ENCODE measurements around the gene ZDHHC20. TPM values are rescaled to one million over a fixed set of nuclear protein-coding genes. Genes with fewer than 3 reads are reported as not detected.

ZDHHC20 gene
- total and polyA plus RNA-seq, 10 of the 15 experiments (the other 5 are each of a cell fraction or from before 2014, with no cell fraction given) = 8.6 to 57.8 (median 41.7) TPM

- in situ Hi-C loops (cut with MboI) (no loop called here), intact Hi-C loops (cut with micrococcal nuclease; ENCODE audit: unreplicated experiment) (no loop called here)
- no peak for DNase-seq (ENCODE audit: low read depth, low spot score)
- no peaks in the 10 kb centered on the region for H3K4me1 ChIP-seq (ENCODE audit: control insufficient read depth, insufficient read depth, low read length)
- H4K20me1 ChIP-seq (ENCODE audit: control insufficient read depth, insufficient read depth) = no peaks in the 10 kb centered on the region
- ATAC-seq = no peak
- H3K79me2 ChIP-seq (ENCODE audit: control insufficient read depth, insufficient read depth, low read length) = no peaks in the 10 kb centered on the region
- no peak overlapping the region for H3K4me2 ChIP-seq (ENCODE audit: control insufficient read depth, insufficient read depth)
- 35% methylated on average over 4 of the region's 4 CpGs for WGBS (ENCODE audit: insufficient coverage, insufficient replicate concordance, low lambda C conversion rate, missing lambda C conversion rate)
- no peaks in the 10 kb centered on the region for H3K9me3 ChIP-seq (replicated peaks; ENCODE audit: control insufficient read depth, insufficient read depth, low read length)
- H3K4me3 ChIP-seq = no peak overlapping the region
- H2AFZ ChIP-seq (ENCODE audit: control insufficient read depth, low read depth, low read length) = no peak overlapping the region
- SMC1A ChIA-PET (ENCODE audit: uncharacterized antibody, unreplicated experiment) = no interaction called here
- no TSS peak for BruUV-seq (replicated peaks)
- CTCF ChIA-PET = interaction anchor here (1.0 kb wide), 1 partner anchor 49 kb away, joined by 3 read pairs; no protein-coding TSS in a partner anchor
- no peaks in the 10 kb centered on the region for H3K36me3 ChIP-seq (ENCODE audit: control insufficient read depth in 2 of 2, insufficient read depth in 2 of 2, low read length in 1 of 2)
- H3K27me3 ChIP-seq (replicated peaks in 1 of 2; ENCODE audit: control insufficient read depth in 2 of 2, insufficient read depth in 2 of 2, low read length in 1 of 2) = no peaks in the 10 kb centered on the region
- no peak for TF ChIP-seq BMI1 (IDR thresholded peaks at IDR 0.05; ENCODE audit: borderline replicate concordance)
- TF ChIP-seq ETV6 (conservative IDR thresholded peaks at IDR 0.05 in 1 of 2, IDR thresholded peaks at IDR 0.05 in 1 of 2; ENCODE audit: borderline replicate concordance in 1 of 2, low read depth in 1 of 2) = no peak
- TF ChIP-seq PAX5 (IDR thresholded peaks at IDR 0.05; ENCODE audit: borderline replicate concordance, low read depth, low read length) = no peak
- no peak for TF ChIP-seq JUNB (IDR thresholded peaks at IDR 0.05)
- TF ChIP-seq NFIC (IDR thresholded peaks at IDR 0.05; ENCODE audit: low read depth, low read length) = no peak
- TF ChIP-seq RUNX3 (IDR thresholded peaks at IDR 0.05; ENCODE audit: low read length) = no peak
- TF ChIP-seq BHLHE40 (IDR thresholded peaks at IDR 0.05; ENCODE audit: borderline replicate concordance in 1 of 2, low read depth in 2 of 2, low read length in 1 of 2) = no peak
- no peak for TF ChIP-seq SREBF1 (IDR thresholded peaks at IDR 0.05; ENCODE audit: low read length)
- no peak for TF ChIP-seq CHD1 (IDR thresholded peaks at IDR 0.05; ENCODE audit: low read depth, low read length)
- no peak for TF ChIP-seq SPI1 (IDR thresholded peaks at IDR 0.05; ENCODE audit: borderline replicate concordance, insufficient read depth, low read depth, low read length)
- TF ChIP-seq TCF3 (IDR thresholded peaks at IDR 0.05; ENCODE audit: borderline replicate concordance, insufficient read depth, low read depth, low read length) = no peak
- TF ChIP-seq, protein P1, sequence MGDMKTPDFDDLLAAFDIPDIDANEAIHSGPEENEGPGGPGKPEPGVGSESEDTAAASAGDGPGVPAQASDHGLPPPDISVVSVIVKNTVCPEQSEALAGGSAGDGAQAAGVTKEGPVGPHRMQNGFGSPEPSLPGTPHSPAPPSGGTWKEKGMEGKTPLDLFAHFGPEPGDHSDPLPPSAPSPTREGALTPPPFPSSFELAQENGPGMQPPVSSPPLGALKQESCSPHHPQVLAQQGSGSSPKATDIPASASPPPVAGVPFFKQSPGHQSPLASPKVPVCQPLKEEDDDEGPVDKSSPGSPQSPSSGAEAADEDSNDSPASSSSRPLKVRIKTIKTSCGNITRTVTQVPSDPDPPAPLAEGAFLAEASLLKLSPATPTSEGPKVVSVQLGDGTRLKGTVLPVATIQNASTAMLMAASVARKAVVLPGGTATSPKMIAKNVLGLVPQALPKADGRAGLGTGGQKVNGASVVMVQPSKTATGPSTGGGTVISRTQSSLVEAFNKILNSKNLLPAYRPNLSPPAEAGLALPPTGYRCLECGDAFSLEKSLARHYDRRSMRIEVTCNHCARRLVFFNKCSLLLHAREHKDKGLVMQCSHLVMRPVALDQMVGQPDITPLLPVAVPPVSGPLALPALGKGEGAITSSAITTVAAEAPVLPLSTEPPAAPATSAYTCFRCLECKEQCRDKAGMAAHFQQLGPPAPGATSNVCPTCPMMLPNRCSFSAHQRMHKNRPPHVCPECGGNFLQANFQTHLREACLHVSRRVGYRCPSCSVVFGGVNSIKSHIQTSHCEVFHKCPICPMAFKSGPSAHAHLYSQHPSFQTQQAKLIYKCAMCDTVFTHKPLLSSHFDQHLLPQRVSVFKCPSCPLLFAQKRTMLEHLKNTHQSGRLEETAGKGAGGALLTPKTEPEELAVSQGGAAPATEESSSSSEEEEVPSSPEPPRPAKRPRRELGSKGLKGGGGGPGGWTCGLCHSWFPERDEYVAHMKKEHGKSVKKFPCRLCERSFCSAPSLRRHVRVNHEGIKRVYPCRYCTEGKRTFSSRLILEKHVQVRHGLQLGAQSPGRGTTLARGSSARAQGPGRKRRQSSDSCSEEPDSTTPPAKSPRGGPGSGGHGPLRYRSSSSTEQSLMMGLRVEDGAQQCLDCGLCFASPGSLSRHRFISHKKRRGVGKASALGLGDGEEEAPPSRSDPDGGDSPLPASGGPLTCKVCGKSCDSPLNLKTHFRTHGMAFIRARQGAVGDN (IDR thresholded peaks at IDR 0.05) = no peak
- RAD21 ChIA-PET (ENCODE audit: unreplicated experiment) = no interaction called here
- FAIRE-seq = no peak
- POLR2A ChIA-PET = no interaction called here
- no peak overlapping the region for H3K9ac ChIP-seq (ENCODE audit: control insufficient read depth, insufficient read depth, low read length)
- no peak overlapping the region for H3K27ac ChIP-seq (ENCODE audit: control insufficient read depth, insufficient read depth)
Measured at GRCh38 chr13:21364916-21365315, 94.2 kb downstream of the ZDHHC20 start.
